Stimulated activated naive CD4-positive, alpha-beta T cell treated with Interleukin-2 at 50 U/mL for 16 hours (primary cell): ENCODE data around the gene SPRED2.
A peak's percentile ranks its signal among the peaks of the same experiment; 100 is the strongest.

ENCODE experiments used
- DNase-seq: peaks from one replicate; lab custom pipeline; 2025; lab: John Stamatoyannopoulos, UW

SPRED2 gene

GRCh38 chr2:65383541-65384488 lies 48.6 kb downstream of the SPRED2 start:
- no peak for DNase-seq

- peak; percentile 84 for DNase-seq
Measured at GRCh38 chr2:65382776-65383357, 49.5 kb downstream of the SPRED2 start.

GRCh38 chr2:65382323-65382722 lies 50.1 kb downstream of the SPRED2 start:
- DNase-seq = no peak

GRCh38 chr2:65381607-65382051 lies 50.8 kb downstream of the SPRED2 start:
- DNase-seq = no peak

- no peak for DNase-seq
Measured at GRCh38 chr2:65380255-65380654, 52.1 kb downstream of the SPRED2 start.

DNA sequence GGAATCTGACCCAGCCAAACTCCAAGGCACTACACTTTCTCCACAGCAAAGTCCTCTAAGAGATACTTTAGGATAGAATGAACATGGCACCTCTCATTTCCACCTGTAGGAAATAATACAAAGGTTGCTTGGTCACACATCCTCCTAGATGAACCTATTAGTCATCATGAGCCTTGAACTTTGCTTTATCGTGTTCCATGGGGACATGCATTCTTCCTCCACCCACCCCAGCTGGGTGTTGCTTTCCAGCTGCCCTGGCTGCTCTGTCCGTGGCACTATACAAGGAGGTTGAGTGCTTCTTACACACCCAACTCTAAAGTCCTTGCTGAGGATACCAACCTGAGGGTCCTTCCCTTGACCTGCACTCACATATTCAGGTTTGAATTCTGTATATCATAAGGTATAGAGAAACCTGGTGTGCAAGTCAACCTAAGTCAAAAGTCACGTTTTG lies 52.7 kb downstream of the SPRED2 start:
- no peak for DNase-seq

GRCh38 chr2:65379223-65379622 lies 53.2 kb downstream of the SPRED2 start:
- DNase-seq = no peak

- no peak for DNase-seq
Measured at GRCh38 chr2:65378290-65378689, 54.1 kb downstream of the SPRED2 start.

DNA sequence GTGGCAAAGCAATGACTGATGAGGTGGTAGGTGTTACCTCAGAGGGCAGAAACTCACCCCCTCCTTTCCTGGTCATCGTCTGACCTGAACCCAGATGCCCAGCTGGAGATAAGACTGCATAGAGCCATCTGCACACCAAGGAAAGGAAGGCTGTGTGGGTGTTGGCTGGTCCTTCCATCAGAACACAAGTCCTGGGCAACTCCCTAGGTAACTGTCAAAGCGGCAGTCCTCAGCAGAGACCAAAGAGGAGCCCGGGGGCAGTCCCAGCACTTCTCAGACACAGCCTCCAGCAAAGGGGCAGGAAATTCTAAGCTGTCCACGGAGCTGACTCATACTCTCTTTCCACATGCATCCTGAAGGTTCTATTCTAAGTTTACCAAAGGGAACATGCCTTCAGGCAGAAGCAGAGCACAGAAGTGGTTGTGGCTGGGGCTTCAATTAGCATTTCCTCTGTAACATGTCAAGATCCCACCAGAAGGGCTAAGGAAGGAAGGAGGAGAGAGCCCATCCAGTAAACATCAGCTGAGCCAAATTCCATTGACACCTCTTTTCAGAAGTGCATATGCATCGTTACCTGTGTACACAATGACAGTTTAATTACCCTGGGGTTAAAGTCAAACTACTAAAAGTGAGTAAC lies 54.7 kb downstream of the SPRED2 start:
- no peak for DNase-seq

GRCh38 chr2:65375723-65376122 lies 56.7 kb downstream of the SPRED2 start:
- no peak for DNase-seq

GRCh38 chr2:65374999-65375398 lies 57.4 kb downstream of the SPRED2 start:
- no peak for DNase-seq

GRCh38 chr2:65374575-65374974 lies 57.8 kb downstream of the SPRED2 start:
- no peak for DNase-seq

DNA sequence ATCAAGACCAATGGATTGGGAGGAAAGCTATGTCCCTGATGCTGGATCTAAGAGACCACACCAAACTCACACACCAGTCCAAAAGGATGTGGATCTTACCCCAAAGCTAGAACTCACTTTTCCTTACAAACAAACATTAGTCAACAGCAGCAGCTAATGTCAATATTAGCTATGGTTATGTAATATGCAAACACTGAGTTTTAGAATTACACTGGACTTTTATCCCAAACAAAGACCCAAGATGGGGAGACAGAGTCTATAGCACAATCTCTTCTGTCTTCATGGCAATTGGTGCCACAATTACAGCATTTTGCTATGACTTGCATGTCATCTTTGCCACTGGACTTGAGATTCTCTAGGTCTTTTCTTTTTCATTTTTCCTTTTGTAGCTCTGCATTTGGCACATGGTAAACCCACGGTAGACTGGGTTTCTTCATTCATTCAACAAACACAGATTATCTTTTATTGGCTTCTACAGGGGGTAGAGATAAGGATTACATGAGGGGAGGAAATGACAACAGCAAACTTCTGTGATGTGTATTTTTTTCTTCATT lies 59.0 kb downstream of the SPRED2 start:
- no peak for DNase-seq

DNA sequence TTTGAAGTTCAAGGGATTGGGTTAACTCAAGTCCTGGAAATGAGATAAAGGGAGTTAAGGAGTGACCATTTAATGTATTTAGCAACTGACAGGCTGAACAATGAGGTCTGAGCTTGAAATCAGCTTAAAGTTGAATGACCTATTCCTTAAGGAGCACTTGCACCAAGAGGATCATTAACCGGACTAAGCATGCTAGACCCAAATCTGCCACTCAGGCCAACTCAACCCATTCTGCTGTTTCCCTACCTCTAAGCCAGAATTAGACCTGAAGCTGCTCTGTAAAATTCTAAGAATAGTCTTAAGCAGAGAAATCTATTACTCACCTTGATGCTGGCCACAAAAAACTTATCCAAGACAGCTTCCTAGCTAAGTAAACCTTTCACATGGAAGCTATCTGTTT lies 59.8 kb downstream of the SPRED2 start:
- DNase-seq = no peak

- no peak for DNase-seq
Measured at GRCh38 chr2:65371074-65371434, 61.3 kb downstream of the SPRED2 start.

DNA sequence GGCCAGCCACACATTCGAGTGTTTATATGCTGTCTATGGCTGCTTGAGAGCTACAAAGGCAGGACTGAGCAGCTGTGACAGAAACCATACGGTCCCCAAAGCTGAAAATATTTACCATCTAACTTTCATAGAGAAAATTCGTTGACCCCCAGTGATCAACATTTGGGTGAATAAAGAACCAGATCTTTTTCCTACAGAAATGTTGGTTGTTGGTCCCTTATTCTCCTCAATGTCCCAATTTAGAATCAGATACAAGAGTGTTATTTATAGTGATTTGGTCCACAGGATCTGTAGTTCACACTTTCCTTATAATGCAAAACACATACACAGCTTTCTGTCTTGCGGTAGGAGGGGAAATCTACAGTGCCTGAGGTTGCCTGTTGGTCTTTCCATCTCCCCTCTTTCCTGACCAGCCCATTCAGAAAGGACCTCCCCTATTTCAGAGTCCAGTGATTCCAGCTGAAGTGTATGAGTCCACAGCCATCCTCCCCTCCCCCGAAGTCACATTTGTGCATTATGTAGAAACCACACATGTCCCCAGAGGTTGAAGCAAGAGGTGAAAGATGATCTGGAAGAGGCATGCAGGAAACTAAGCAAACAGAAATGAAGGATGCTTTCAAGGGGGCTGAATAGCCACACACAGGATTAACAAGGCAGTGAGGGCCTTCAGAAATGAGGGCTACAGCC lies 61.9 kb downstream of the SPRED2 start:
- DNase-seq = no peak

GRCh38 chr2:65369980-65370379 lies 62.4 kb downstream of the SPRED2 start:
- DNase-seq = no peak

DNA sequence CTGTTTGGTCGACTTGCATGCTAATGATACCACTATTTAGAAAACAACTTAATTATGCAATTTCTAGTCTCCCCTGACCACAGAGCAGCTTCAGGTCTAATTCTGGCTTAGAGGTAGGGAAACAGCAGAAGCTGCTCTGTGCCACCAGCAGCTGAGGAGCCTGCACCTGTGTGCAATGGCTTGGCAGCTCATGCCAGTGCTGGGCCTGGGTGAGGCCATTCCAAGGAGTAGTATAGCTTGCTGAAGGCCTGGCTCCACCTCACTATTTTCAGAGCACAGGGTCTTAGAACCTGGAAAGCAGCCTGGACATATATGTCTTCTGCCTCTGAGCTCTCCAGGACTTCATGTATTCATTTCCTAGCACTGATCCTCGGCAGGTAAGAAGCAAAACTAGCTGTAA lies 62.8 kb downstream of the SPRED2 start:
- DNase-seq = no peak

- no peak for DNase-seq
Measured at GRCh38 chr2:65368468-65368867, 63.9 kb downstream of the SPRED2 start.

GRCh38 chr2:65367524-65367923 lies 64.9 kb downstream of the SPRED2 start:
- DNase-seq = no peak

GRCh38 chr2:65366595-65367125 lies 65.7 kb downstream of the SPRED2 start:
- no peak for DNase-seq
